Left ventricle myocardium inferior (tissue), 1 donor: ENCODE measurements around the gene SLC22A23. TPM values are rescaled to one million over a fixed set of nuclear protein-coding genes. Genes with fewer than 3 reads are reported as not detected.

ENCODE experiments used
- DNase-seq: peaks from one replicate; pipeline ENCODE4 v3.0.0-alpha.2; 2020
- H3K27ac ChIP-seq: fragments of 200-600 bp; replicated peaks from 2 replicates; pipeline ENCODE4 v1.8.0; 2021
- H3K27me3 ChIP-seq: fragments of 200-600 bp; 2 replicates; pipeline ENCODE4 v1.8.0; 2021; ENCODE audit warnings: low read depth
- H3K36me3 ChIP-seq: fragments of 200-600 bp; 2 replicates; pipeline ENCODE4 v1.8.0; 2021
- H3K4me1 ChIP-seq: fragments of 200-600 bp; 2 replicates; pipeline ENCODE4 v1.8.0; 2021
- H3K4me3 ChIP-seq: fragments of 200-600 bp; 2 replicates; pipeline ENCODE4 v1.8.0; 2021; ENCODE audit warnings: mild to moderate bottlenecking, moderate library complexity
- H3K9me3 ChIP-seq: fragments of 200-600 bp; replicated peaks from 2 replicates; pipeline ENCODE4 v1.8.0; 2021
- intact Hi-C: fragments of 100-400 bp; cut with micrococcal nuclease; formaldehyde crosslinking; loops from one replicate; pipeline ENCODE4 v1.11.0; 2022
- total RNA-seq: library from RNA; stranded (reverse); fragmentation: NEBNext Ultra II Directional; extraction: Animal tissue kit (Norgen Biotek cat#: 25700); gene quantifications from one replicate; pipeline ENCODE4 v1.2.1, GENCODE V29; 2021
- TF ChIP-seq, protein P1 (sequence below): fragments of 200-600 bp; IDR thresholded peaks from 2 replicates; pipeline ENCODE4 v1.8.0; 2021; ENCODE audit warnings: antibody characterized with exemption, mild to moderate bottlenecking, borderline replicate concordance
- donor health status: DM: no; HTN: yes; CAD: no; lungs with severe emphysema.

Gene SLC22A23
- total RNA-seq, 1 donor from 2014 or later, result 7.0 TPM

DNA sequence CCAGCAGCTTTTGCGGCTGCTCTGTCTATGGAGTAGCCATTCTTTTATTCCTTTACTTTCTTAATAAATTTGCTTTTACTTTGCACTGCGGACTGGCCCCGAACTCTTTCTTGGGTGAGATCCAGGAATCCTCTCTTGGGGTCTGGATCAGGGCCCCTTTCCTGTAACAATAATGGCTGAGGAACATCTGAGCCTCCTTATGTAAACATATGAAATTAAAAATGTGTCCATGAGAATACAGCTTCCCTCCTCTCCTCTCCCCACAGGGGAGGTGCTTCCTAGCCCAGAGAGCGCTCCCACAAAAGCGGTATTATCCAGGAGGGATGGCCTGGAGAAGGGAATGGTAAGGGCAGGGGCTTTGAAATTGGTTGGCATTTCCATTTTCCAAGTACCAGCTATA lies 117.0 kb downstream of the SLC22A23 start:
- no peak for DNase-seq
- Histone ChIP-seq H3K27me3 (no peaks in the 10 kb centered on the region), H3K4me1 (peaks cover 17% of the 10 kb centered on the region), H3K36me3 (no peaks in the 10 kb centered on the region), H3K27ac (no peak overlapping the region), H3K9me3 (no peaks in the 10 kb centered on the region), H3K4me3 (no peak overlapping the region)
- TF ChIP-seq, protein P1, sequence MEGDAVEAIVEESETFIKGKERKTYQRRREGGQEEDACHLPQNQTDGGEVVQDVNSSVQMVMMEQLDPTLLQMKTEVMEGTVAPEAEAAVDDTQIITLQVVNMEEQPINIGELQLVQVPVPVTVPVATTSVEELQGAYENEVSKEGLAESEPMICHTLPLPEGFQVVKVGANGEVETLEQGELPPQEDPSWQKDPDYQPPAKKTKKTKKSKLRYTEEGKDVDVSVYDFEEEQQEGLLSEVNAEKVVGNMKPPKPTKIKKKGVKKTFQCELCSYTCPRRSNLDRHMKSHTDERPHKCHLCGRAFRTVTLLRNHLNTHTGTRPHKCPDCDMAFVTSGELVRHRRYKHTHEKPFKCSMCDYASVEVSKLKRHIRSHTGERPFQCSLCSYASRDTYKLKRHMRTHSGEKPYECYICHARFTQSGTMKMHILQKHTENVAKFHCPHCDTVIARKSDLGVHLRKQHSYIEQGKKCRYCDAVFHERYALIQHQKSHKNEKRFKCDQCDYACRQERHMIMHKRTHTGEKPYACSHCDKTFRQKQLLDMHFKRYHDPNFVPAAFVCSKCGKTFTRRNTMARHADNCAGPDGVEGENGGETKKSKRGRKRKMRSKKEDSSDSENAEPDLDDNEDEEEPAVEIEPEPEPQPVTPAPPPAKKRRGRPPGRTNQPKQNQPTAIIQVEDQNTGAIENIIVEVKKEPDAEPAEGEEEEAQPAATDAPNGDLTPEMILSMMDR, result no peak
- intact Hi-C loops, result no loop called here

GRCh38 chr6:3337521-3338350 lies 119.1 kb downstream of the SLC22A23 start:
- Histone ChIP-seq H3K4me3 (no peak overlapping the region), H3K4me1 (peaks cover 25% of the 10 kb centered on the region), H3K36me3 (no peaks in the 10 kb centered on the region), H3K9me3 (no peaks in the 10 kb centered on the region), H3K27me3 (no peaks in the 10 kb centered on the region), H3K27ac (no peak overlapping the region)
- intact Hi-C loops, result no loop called here
- DNase-seq, result no peak
- TF ChIP-seq, protein P1, result no peak

GRCh38 chr6:3336859-3337515 lies 119.9 kb downstream of the SLC22A23 start:
- Histone ChIP-seq H3K27ac (no peak overlapping the region), H3K36me3 (no peaks in the 10 kb centered on the region), H3K9me3 (no peaks in the 10 kb centered on the region), H3K27me3 (no peaks in the 10 kb centered on the region), H3K4me1 (peaks cover 25% of the 10 kb centered on the region), H3K4me3 (no peak overlapping the region)
- TF ChIP-seq, protein P1, result no peak
- intact Hi-C loops, result no loop called here
- no peak for DNase-seq

- intact Hi-C loops, result no loop called here
- TF ChIP-seq, protein P1, result no peak
- no peak overlapping the region for H3K4me3 ChIP-seq
Observed at GRCh38 chr6:3336066-3336786, 120.6 kb downstream of the SLC22A23 start.

DNA sequence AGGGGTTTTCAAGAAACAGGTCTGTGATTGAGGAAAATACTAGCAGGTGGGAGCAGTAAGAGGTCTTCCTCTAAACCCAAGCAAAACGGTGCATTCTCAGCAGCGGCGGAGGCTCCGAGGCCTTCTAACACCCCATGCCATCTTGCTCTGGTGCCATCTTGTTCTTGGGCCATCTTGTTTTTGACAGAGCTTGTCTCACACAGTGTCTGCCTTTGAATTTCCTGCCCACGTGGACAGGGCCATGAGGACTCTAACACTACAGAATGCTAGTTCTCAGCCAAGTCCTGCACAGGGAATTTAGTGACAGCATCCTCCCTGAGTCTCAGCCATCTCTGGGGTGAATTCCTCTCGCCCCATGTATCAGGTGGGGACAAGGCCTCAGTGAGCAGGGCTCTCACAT lies 121.7 kb downstream of the SLC22A23 start:
- H3K4me3 ChIP-seq, result no peak overlapping the region
- TF ChIP-seq, protein P1, result no peak
- DNase-seq, result no peak
- H3K36me3 ChIP-seq, result no peaks in the 10 kb centered on the region
- H3K4me1 ChIP-seq, result peaks cover 25% of the 10 kb centered on the region
- no peaks in the 10 kb centered on the region for H3K9me3 ChIP-seq
- no peak overlapping the region for H3K27ac ChIP-seq
- no peaks in the 10 kb centered on the region for H3K27me3 ChIP-seq
- intact Hi-C loops, result no loop called here

More at GRCh38 chr6:3336066-3336786, 120.6 kb downstream of the SLC22A23 start:
- no peaks in the 10 kb centered on the region for H3K9me3 ChIP-seq
- no peak for DNase-seq
- H3K27me3 ChIP-seq, result no peaks in the 10 kb centered on the region
- peaks cover 25% of the 10 kb centered on the region for H3K4me1 ChIP-seq
- no peaks in the 10 kb centered on the region for H3K36me3 ChIP-seq
- H3K27ac ChIP-seq, result no peak overlapping the region
